Mesendoderm (in vitro differentiated cells): ENCODE measurements around the gene ALDOC.

Experiments
- DNase-seq: peaks from one replicate; pipeline ENCODE4 v3.0.0; 2013
- H2AK5ac ChIP-seq: 2 replicates; pipeline ENCODE4 v1.6.1; 2013; ENCODE audit warnings: low read length, inconsistent platforms
- H2BK120ac ChIP-seq: 2 replicates; pipeline ENCODE4 v1.6.1; 2013; ENCODE audit warnings: low read depth, mild to moderate bottlenecking, low read length, moderate library complexity, mixed read lengths
- H2BK15ac ChIP-seq: replicated peaks from 2 replicates; pipeline ENCODE4 v1.6.1; 2013; ENCODE audit warnings: low read depth, mild to moderate bottlenecking, moderate library complexity
- H2BK5ac ChIP-seq: 2 replicates; pipeline ENCODE4 v1.6.1; 2013; ENCODE audit warnings: low read length, inconsistent platforms
- H3K18ac ChIP-seq: 2 replicates; pipeline ENCODE4 v1.6.1; 2013; ENCODE audit warnings: mild to moderate bottlenecking, low read length, mixed read lengths
- H3K23ac ChIP-seq: one replicate; pipeline ENCODE4 v1.6.1; 2013; ENCODE audit warnings: low read length
- H3K27ac ChIP-seq: 2 replicates; pipeline ENCODE4 v1.5.1; 2013; ENCODE audit warnings: low read depth, mild to moderate bottlenecking, inconsistent platforms, low read length, moderate library complexity
- H3K27me3 ChIP-seq: 2 replicates; pipeline ENCODE4 v1.6.1; 2013; ENCODE audit warnings: low read length, control low read depth, mild to moderate bottlenecking, inconsistent platforms; ENCODE audit not compliant: insufficient read depth, poor library complexity
- H3K36me3 ChIP-seq: 2 replicates; pipeline ENCODE4 v1.6.1; 2013; ENCODE audit warnings: low read length, inconsistent platforms; ENCODE audit not compliant: control insufficient read depth, insufficient read depth
- H3K4ac ChIP-seq: one replicate; pipeline ENCODE4 v1.6.1; 2013; ENCODE audit warnings: low read depth, mild to moderate bottlenecking, low read length, moderate library complexity
- H3K4me1 ChIP-seq: 2 replicates; pipeline ENCODE4 v1.6.1; 2013; ENCODE audit warnings: low read depth, low read length, inconsistent platforms; ENCODE audit not compliant: control insufficient read depth
- H3K4me2 ChIP-seq: 2 replicates; pipeline ENCODE4 v1.6.1; 2013; ENCODE audit warnings: low read length
- H3K4me3 ChIP-seq: 2 replicates; pipeline ENCODE4 v1.5.1; 2013; ENCODE audit warnings: mild to moderate bottlenecking, low read length
- H3K56ac ChIP-seq: one replicate; pipeline ENCODE4 v1.6.1; 2013; ENCODE audit warnings: low read length
- H3K79me1 ChIP-seq: 2 replicates; pipeline ENCODE4 v1.6.1; 2013; ENCODE audit warnings: low read length, inconsistent platforms
- H3K79me2 ChIP-seq: 2 replicates; pipeline ENCODE4 v1.6.1; 2013; ENCODE audit warnings: mild to moderate bottlenecking, low read length; ENCODE audit not compliant: control insufficient read depth, insufficient read depth
- H3K9ac ChIP-seq: 2 replicates; pipeline ENCODE4 v1.6.1; 2013; ENCODE audit warnings: low read length, inconsistent platforms
- H4K5ac ChIP-seq: one replicate; pipeline ENCODE4 v1.6.1; 2013; ENCODE audit warnings: low read length
- H4K8ac ChIP-seq: one replicate; pipeline ENCODE4 v1.6.1; 2013; ENCODE audit warnings: low read depth, mild to moderate bottlenecking, control low read depth, low read length, moderate library complexity
- WGBS: extraction: QIAGEN DNeasy Blood & Tissue Kit; methylation state at CpG from one replicate; pipeline ENCODE4 v1.1.7; 2013; ENCODE audit warnings: low lambda C conversion rate, missing lambda C conversion rate; ENCODE audit not compliant: insufficient coverage; ENCODE audit errors: extremely low coverage; 5-methylcytosine and 5-hydroxymethylcytosine counted together

Gene ALDOC

DNA sequence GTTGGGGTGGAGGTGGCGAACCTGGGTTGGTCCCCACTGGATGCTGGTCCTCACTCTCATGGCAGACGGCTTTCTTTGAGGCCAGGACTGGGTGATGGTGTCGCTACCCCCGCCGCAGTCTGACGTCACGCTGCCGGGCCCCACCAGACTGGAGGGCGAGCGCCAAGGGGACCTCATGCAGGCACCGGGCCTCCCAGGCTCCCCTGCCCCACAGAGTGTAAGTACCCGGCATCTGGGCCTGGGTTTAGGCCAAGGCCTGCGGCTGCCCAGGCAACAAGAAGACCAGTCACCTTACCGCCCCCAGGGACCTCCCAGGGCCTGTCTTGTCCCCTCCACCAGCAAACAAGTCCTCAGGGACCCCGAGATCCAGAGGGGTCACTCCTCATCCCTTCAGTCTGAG is 52.8 kb downstream of the ALDOC start:
- H3K4me2 ChIP-seq: no peak overlapping the region
- H3K4ac ChIP-seq: no peak overlapping the region
- no peak overlapping the region for H2BK120ac ChIP-seq
- H3K36me3 ChIP-seq: no peaks in the 10 kb centered on the region
- no peak overlapping the region for H2BK5ac ChIP-seq
- no peaks in the 10 kb centered on the region for H3K4me1 ChIP-seq
- no peak overlapping the region for H2AK5ac ChIP-seq
- H3K27me3 ChIP-seq: no peaks in the 10 kb centered on the region
- H3K79me1 ChIP-seq: no peaks in the 10 kb centered on the region
- H3K23ac ChIP-seq: no peak overlapping the region
- H2BK15ac ChIP-seq: no peak overlapping the region
- DNase-seq: no peak
- H4K8ac ChIP-seq: no peak overlapping the region
- no peak overlapping the region for H3K56ac ChIP-seq
- no peak overlapping the region for H3K9ac ChIP-seq
- no peaks in the 10 kb centered on the region for H3K79me2 ChIP-seq
- no peak overlapping the region for H3K18ac ChIP-seq
- H3K27ac ChIP-seq: no peak overlapping the region
- H4K5ac ChIP-seq: no peak overlapping the region
- no peak overlapping the region for H3K4me3 ChIP-seq
- WGBS: no CpG with 5 or more reads among the region's 15 CpGs

GRCh38 chr17:28523186-28523585 is 53.5 kb downstream of the ALDOC start:
- Histone ChIP-seq H3K36me3 (no peaks in the 10 kb centered on the region), H2AK5ac (no peak overlapping the region), H3K79me2 (no peaks in the 10 kb centered on the region), H3K9ac (no peak overlapping the region), H3K79me1 (no peaks in the 10 kb centered on the region), H2BK5ac (no peak overlapping the region), H4K5ac (no peak overlapping the region), H3K4me1 (no peaks in the 10 kb centered on the region), H3K4me2 (no peak overlapping the region), H3K27me3 (no peaks in the 10 kb centered on the region), H3K4ac (no peak overlapping the region), H3K56ac (no peak overlapping the region), H2BK120ac (no peak overlapping the region), H3K18ac (no peak overlapping the region), H3K27ac (no peak overlapping the region), H3K23ac (no peak overlapping the region), H2BK15ac (no peak overlapping the region), H3K4me3 (no peak overlapping the region), H4K8ac (no peak overlapping the region)
- DNase-seq: no peak
- whole genome bisulfite sequencing: no CpG with 5 or more reads among the region's 6 CpGs
